CD4-positive, alpha-beta T cell (primary cell): ENCODE measurements around the gene SLC46A2. TPM values are rescaled to one million over a fixed set of nuclear protein-coding genes. Genes with fewer than 3 reads are reported as not detected.

ENCODE experiments used
- ATAC-seq: fragments of 200-7000 bp; cut with Tn5 transposase; one replicate; pipeline ENCODE4 v1.10.0; 2022; ENCODE audit warnings: mild to moderate bottlenecking; ENCODE audit not compliant: poor library complexity
- CTCF ChIA-PET: fragments of 350-600 bp; sonication (Branson Sonifier 250); formaldehyde crosslinking; loops from one replicate; lab custom pipeline; 2021; ENCODE audit warnings: antibody characterized with exemption, inconsistent platforms; lab: Charles Lee
- POLR2A ChIA-PET: fragments of 350-600 bp; sonication (Branson Sonifier 250); formaldehyde crosslinking; loops from one replicate; lab custom pipeline; 2021; ENCODE audit warnings: antibody characterized with exemption, inconsistent platforms; lab: Charles Lee
- DNase-seq, 14 experiments: peaks; one replicate each; pipeline ENCODE4 v3.0.0-alpha.2; 2013 to 2020; ENCODE audit warnings: mixed read lengths in 2 of 14
- H3K27ac ChIP-seq, 2 donors: one replicate each; pipeline versions ENCODE4 v1.5.1 to v1.7.0; 2013; ENCODE audit warnings: low read length in 2 of 2, low read depth in 1 of 2, mild to moderate bottlenecking in 1 of 2
- H3K27me3 ChIP-seq, 2 experiments: 1 replicate in 1 of 2; 2 replicates in 1 of 2; pipeline versions ENCODE4 v1.6.1 to v1.7.0; 2013; ENCODE audit warnings: low read length in 2 of 2, control low read depth in 1 of 2, mild to moderate bottlenecking in 1 of 2, moderate library complexity in 1 of 2; ENCODE audit not compliant: insufficient read depth in 2 of 2, control insufficient read depth in 1 of 2
- H3K36me3 ChIP-seq: one replicate; pipeline ENCODE4 v1.6.1; 2013; ENCODE audit warnings: low read length, control low read depth; ENCODE audit not compliant: insufficient read depth
- H3K4me1 ChIP-seq: one replicate; pipeline ENCODE4 v1.6.1; 2013; ENCODE audit warnings: low read length, control low read depth; ENCODE audit not compliant: insufficient read depth
- H3K4me3 ChIP-seq: one replicate; pipeline ENCODE4 v1.5.1; 2013; ENCODE audit warnings: mild to moderate bottlenecking, low read length, moderate library complexity
- H3K9me3 ChIP-seq, 2 experiments: 1 replicate in 1 of 2; 2 replicates in 1 of 2; pipeline versions ENCODE4 v1.6.1 to v1.7.0; 2013; ENCODE audit warnings: low read length in 2 of 2, mild to moderate bottlenecking in 2 of 2, control low read depth in 1 of 2, moderate library complexity in 1 of 2; ENCODE audit not compliant: control insufficient read depth in 1 of 2, insufficient read depth in 1 of 2
- H3K27ac Mint-ChIP-seq: one replicate; pipeline ENCODE4 v1.8.0; 2020; ENCODE audit warnings: mixed read lengths
- H3K27me3 Mint-ChIP-seq: one replicate; pipeline ENCODE4 v1.8.0; 2021; ENCODE audit warnings: mixed read lengths
- H3K36me3 Mint-ChIP-seq: one replicate; pipeline ENCODE4 v1.8.0; 2021; ENCODE audit warnings: low read depth, mixed read lengths
- H3K4me1 Mint-ChIP-seq: one replicate; pipeline ENCODE4 v1.8.0; 2021; ENCODE audit warnings: low read depth, mixed read lengths
- H3K4me3 Mint-ChIP-seq: one replicate; pipeline ENCODE4 v1.8.0; 2020; ENCODE audit warnings: mild to moderate bottlenecking, mixed read lengths
- H3K9me3 Mint-ChIP-seq: one replicate; pipeline ENCODE4 v1.8.0; 2020; ENCODE audit warnings: mixed read lengths
- intact Hi-C, 2 experiments: fragments of 100-400 bp; cut with DNase I in 1 of 2; cut with micrococcal nuclease in 1 of 2; formaldehyde crosslinking; loops; one replicate each; pipeline versions ENCODE4 v1.15.1 to v1.9.0; 2023 to 2025; cut with DNase I, micrococcal nuclease
- total RNA-seq, 174 experiments: library from RNA in 2 of 174; stranded (reverse) in 2 of 174; gene quantifications; one replicate each; pipeline ENCODE4 v1.2.3 and lab custom pipeline; 2021 to 2026
- TF ChIP-seq, protein P1 (sequence below): fragments of 200-600 bp; IDR thresholded peaks from one replicate; pipeline ENCODE4 v1.8.0; 2022; ENCODE audit warnings: antibody characterized with exemption, mild to moderate bottlenecking

SLC46A2 gene
- total RNA-seq, 2 experiments from 2014 or later: not detected

DNA sequence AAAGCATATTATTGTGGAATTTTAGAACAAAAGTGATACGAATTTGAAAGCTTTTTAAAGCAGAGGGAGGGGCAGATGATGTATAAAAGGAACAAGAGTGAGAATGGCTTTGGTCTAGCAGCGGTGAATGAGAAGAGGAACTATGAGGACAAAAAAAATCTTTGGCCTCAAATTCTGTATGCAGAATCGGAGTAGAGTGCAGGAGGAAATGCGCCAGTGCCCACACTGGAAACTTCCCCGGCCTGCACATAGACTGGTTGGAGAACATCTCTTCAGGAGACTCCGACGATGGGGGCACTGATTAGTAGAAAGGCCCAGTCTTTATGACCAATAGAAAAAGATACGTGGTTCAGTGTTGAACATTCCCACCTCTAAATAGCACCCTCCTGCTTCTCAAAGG, 51.3 kb downstream of the SLC46A2 start:
- Histone ChIP-seq H3K4me1 (no peaks in the 10 kb centered on the region), H3K36me3 (peaks cover 21% of the 10 kb centered on the region), H3K9me3 (no peaks in the 10 kb centered on the region), H3K27ac (no peak overlapping the region), H3K4me3 (no peak overlapping the region), H3K27me3 (no peaks in the 10 kb centered on the region)
- ChIA-PET CTCF (no interaction called here), POLR2A (interaction anchor here (0.7 kb wide), 1 partner anchor 199 kb away, joined by 3 read pairs; no protein-coding TSS in a partner anchor)
- no peak for ATAC-seq
- no peak overlapping the region for H3K4me3 Mint-ChIP-seq
- peak in 1 of 14 experiments; percentile 22 for DNase-seq
- TF ChIP-seq, protein P1, sequence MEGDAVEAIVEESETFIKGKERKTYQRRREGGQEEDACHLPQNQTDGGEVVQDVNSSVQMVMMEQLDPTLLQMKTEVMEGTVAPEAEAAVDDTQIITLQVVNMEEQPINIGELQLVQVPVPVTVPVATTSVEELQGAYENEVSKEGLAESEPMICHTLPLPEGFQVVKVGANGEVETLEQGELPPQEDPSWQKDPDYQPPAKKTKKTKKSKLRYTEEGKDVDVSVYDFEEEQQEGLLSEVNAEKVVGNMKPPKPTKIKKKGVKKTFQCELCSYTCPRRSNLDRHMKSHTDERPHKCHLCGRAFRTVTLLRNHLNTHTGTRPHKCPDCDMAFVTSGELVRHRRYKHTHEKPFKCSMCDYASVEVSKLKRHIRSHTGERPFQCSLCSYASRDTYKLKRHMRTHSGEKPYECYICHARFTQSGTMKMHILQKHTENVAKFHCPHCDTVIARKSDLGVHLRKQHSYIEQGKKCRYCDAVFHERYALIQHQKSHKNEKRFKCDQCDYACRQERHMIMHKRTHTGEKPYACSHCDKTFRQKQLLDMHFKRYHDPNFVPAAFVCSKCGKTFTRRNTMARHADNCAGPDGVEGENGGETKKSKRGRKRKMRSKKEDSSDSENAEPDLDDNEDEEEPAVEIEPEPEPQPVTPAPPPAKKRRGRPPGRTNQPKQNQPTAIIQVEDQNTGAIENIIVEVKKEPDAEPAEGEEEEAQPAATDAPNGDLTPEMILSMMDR: no peak
- H3K4me1 Mint-ChIP-seq: peaks cover 5% of the 10 kb centered on the region
- H3K27me3 Mint-ChIP-seq: no peaks in the 10 kb centered on the region
- no peak overlapping the region for H3K27ac Mint-ChIP-seq
- intact Hi-C loops: no loop called here
- peaks cover 52% of the 10 kb centered on the region for H3K36me3 Mint-ChIP-seq
- no peaks in the 10 kb centered on the region for H3K9me3 Mint-ChIP-seq

DNA sequence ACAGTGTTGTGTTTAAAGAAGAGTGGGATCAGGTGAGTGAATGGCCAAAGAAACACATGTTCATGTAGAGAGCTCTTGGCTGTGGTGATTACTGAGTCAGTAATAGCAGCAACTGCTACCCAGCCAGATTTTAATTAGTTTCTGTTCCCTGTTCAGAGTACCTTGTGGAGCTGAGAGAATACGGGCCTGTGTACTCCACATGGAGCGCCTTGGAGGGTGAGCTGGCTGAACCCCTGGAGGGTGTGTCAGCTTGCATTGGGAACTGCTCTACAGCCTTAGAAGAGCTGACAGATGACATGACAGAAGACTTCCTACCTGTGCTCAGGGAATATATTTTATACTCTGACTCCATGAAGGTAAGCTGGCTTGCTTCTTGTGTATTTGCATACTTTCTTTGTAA, 52.3 kb downstream of the SLC46A2 start:
- Mint-ChIP-seq H3K4me1 (no peaks in the 10 kb centered on the region), H3K4me3 (no peak overlapping the region), H3K27ac (no peak overlapping the region), H3K36me3 (peaks cover 58% of the 10 kb centered on the region), H3K9me3 (no peaks in the 10 kb centered on the region), H3K27me3 (no peaks in the 10 kb centered on the region)
- ATAC-seq (no peak), DNase-seq (no peak)
- no peaks in the 10 kb centered on the region for H3K4me1 ChIP-seq
- TF ChIP-seq, protein P1: no peak
- POLR2A ChIA-PET: no interaction called here
- H3K27ac ChIP-seq: no peak overlapping the region
- no peaks in the 10 kb centered on the region for H3K27me3 ChIP-seq
- intact Hi-C loops: no loop called here
- H3K36me3 ChIP-seq: peaks cover 22% of the 10 kb centered on the region
- CTCF ChIA-PET: no interaction called here
- no peak overlapping the region for H3K4me3 ChIP-seq
- H3K9me3 ChIP-seq: no peaks in the 10 kb centered on the region

DNA sequence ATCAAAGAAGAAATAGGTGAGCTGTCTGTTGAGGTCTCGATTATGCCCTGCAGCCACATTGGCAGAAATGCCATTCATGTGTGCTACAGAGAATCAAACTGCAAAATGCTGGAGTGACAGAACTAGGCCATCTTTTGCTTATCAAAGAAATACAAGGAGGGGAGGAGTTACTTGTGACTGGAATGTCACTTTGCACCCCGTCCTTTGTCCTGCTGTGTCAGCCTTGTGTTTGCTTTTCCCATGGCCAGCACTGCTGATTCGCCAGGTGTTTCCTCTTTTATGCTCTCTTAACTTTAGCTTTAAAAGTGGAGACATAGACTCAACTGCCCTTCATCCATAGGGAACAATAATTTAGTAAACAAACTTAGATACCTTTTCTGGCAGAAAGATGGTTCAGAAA, 54.3 kb downstream of the SLC46A2 start:
- no peaks in the 10 kb centered on the region for H3K27me3 Mint-ChIP-seq
- H3K9me3 Mint-ChIP-seq: no peaks in the 10 kb centered on the region
- ChIA-PET POLR2A (no interaction called here), CTCF (no interaction called here)
- H3K36me3 Mint-ChIP-seq: peaks cover 61% of the 10 kb centered on the region
- Histone ChIP-seq H3K27ac (no peak overlapping the region), H3K27me3 (no peaks in the 10 kb centered on the region), H3K36me3 (peaks cover 29% of the 10 kb centered on the region), H3K9me3 (no peaks in the 10 kb centered on the region), H3K4me1 (no peaks in the 10 kb centered on the region), H3K4me3 (no peak overlapping the region)
- H3K4me1 Mint-ChIP-seq: no peaks in the 10 kb centered on the region
- ATAC-seq (no peak), DNase-seq (no peak)
- intact Hi-C loops: no loop called here
- TF ChIP-seq, protein P1: no peak
- no peak overlapping the region for H3K27ac Mint-ChIP-seq
- H3K4me3 Mint-ChIP-seq: no peak overlapping the region
